Astrocyte of the cerebellum (primary cell): ENCODE data around the gene EED.

Experiments used
- DNase-seq: peaks from one replicate; pipeline ENCODE4 v3.0.0-alpha.2; 2011; ENCODE audit warnings: low read depth
- H3K4me3 ChIP-seq: 2 replicates; pipeline ENCODE4 v1.5.1; 2011; ENCODE audit warnings: mild to moderate bottlenecking, low read depth, low read length, moderate library complexity
- in situ Hi-C: cut with HindIII; loops from 2 replicates; pipeline ENCODE4 v1.10.0; 2017; ENCODE audit warnings: low sequenced_read_pairs
- TF ChIP-seq, protein P1 (sequence below): IDR thresholded peaks from 2 replicates; pipeline ENCODE4 v1.5.1; 2012; ENCODE audit warnings: low read length, low read depth, moderate library complexity, mild to moderate bottlenecking; ENCODE audit errors: missing control alignments

EED gene

DNA sequence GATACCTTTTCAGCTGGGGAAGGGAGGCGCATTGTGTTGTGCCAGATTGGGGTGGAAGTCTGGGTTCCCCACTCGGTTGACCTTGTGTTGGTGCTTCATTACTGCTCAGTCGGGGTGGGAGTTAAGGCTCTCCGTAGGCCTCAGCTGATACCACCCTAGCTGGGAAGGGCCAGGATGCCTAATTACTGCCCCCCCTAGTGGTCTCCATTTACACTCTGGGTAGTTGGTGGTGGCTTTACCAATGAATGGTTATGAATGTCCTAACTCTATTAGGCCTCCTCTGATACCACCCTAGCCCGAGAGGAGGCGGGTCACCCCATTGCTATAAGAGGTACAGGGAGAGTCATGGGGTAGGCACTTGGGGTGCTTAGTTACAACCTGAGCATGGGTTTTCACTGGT lies 29.9 kb downstream of the EED start:
- in situ Hi-C loops: no loop called here
- no peak for DNase-seq
- TF ChIP-seq, protein P1, sequence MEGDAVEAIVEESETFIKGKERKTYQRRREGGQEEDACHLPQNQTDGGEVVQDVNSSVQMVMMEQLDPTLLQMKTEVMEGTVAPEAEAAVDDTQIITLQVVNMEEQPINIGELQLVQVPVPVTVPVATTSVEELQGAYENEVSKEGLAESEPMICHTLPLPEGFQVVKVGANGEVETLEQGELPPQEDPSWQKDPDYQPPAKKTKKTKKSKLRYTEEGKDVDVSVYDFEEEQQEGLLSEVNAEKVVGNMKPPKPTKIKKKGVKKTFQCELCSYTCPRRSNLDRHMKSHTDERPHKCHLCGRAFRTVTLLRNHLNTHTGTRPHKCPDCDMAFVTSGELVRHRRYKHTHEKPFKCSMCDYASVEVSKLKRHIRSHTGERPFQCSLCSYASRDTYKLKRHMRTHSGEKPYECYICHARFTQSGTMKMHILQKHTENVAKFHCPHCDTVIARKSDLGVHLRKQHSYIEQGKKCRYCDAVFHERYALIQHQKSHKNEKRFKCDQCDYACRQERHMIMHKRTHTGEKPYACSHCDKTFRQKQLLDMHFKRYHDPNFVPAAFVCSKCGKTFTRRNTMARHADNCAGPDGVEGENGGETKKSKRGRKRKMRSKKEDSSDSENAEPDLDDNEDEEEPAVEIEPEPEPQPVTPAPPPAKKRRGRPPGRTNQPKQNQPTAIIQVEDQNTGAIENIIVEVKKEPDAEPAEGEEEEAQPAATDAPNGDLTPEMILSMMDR: no peak
- no peak overlapping the region for H3K4me3 ChIP-seq

DNA sequence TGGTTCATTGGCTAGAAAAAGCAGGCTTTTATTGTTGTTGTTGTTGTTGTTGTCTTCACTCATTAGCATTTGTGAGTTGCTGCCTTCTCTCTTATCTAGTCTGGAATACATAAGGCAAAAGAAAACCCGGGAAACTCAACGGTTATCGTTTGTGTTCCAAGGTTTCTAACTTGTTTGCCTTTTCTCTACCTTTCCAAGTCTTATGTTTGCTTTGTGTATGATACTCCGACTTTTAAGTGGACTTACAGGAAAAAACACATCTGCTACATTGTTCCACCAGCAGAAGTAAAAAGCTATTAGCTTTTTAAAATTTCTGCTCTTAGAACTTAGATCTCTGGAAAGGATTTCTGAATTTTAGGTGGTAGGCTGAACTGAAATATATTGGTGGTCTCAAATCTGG lies 30.4 kb downstream of the EED start:
- in situ Hi-C loops: no loop called here
- TF ChIP-seq, protein P1: no peak
- no peak overlapping the region for H3K4me3 ChIP-seq
- DNase-seq: no peak

DNA sequence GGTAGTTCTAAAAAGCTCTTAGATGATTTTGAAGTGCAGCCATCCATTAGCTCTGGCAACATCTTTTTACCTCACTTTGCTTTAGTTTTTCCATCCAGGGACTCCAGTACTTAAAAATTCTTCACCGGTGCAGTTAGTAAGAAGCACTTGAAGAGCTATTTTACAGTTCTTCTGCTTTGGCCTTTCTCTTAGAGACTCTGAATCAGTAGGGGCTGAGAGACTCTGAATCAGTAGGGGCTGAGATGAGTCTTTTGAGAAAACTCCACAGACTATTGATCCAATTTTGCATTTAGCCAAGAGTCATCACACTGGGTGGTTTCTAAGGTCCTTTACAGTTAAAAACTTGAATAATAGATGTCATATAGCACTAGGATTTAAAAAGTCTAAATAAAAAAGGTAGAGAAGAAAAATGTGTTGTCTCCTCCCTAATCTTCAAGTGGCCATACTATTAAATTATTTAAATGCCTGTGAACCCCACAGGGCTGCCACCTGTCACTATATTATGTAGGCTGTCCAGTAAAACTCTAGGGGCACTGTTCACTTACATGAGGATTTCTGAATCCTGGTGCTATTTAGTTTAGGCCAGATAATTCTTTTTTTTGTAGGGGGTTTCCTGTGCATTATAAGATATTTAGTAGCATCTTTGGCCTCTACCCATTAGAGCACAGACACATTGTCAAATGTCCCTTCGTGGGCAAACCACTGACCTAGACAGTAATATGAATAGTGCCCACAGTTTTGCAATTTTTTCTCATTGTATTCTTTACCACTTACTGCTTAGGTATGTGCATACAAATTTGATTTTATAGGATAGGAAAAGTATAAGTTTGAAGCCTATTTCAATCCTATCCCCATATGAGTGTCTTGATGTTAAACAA lies 31.2 kb downstream of the EED start:
- TF ChIP-seq, protein P1: no peak
- H3K4me3 ChIP-seq: no peak overlapping the region
- in situ Hi-C loops: no loop called here
- DNase-seq: no peak

DNA sequence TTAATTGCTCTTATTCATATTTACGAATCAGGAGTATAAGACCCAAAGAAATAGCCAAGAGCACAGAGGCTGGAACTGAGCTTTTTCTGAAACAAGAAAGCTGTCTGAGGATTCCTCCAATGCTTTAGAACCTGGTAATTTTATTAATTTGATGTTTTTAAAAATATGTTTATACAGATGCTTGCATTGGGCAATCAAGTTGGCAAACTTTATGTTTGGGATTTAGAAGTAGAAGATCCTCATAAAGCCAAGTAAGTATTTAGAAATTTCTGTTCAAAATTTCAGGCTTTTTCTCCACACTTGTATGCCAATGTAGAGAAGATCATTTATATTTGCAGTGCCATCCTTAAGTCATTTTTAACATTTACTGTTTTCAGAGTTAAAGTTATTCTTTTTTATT lies 33.2 kb downstream of the EED start:
- no peak overlapping the region for H3K4me3 ChIP-seq
- in situ Hi-C loops: no loop called here
- DNase-seq: no peak
- TF ChIP-seq, protein P1: no peak

DNA sequence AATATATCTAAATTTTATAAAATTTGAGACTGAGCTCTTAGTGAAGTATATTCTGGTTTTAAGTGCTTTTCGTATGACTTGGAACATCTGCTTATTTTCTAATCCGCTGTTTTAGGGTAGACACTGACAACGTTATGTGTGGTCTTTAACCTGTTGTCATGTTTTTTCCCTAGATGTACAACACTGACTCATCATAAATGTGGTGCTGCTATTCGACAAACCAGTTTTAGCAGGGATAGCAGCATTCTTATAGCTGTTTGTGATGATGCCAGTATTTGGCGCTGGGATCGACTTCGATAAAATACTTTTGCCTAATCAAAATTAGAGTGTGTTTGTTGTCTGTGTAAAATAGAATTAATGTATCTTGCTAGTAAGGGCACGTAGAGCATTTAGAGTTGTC lies 33.7 kb downstream of the EED start:
- no peak for DNase-seq
- no peak overlapping the region for H3K4me3 ChIP-seq
- TF ChIP-seq, protein P1: no peak
- in situ Hi-C loops: no loop called here

DNA sequence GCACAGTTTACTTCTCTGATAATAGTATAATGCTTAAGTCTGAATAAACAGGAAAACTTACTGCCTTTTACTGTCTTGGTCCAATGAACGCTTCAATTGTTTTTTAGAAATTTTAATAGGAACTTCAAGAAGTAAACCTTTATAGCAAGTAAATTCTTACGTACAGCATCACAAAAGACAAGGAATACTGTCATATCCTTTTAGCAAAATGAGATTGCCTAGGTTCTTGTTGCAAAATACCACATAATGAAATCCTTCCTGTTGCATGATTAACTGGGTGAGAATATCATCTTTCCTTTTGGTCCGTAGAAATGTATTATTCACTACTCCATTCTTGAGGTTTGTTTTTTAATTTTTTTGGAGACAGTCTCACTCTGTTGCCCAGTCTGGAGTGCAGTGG lies 35.2 kb downstream of the EED start:
- TF ChIP-seq, protein P1: no peak
- H3K4me3 ChIP-seq: no peak overlapping the region
- DNase-seq: no peak
- in situ Hi-C loops: no loop called here
